B cell (primary cell): ENCODE measurements around the gene KRT77. TPM values are rescaled to one million over a fixed set of nuclear protein-coding genes. Genes with fewer than 3 reads are reported as not detected.

Experiments used
- ATAC-seq: fragments of 200-7000 bp; cut with Tn5 transposase; one replicate; pipeline ENCODE4 v1.10.0; 2021; ENCODE audit warnings: low read depth, mild to moderate bottlenecking, moderate number of reproducible peaks, moderate library complexity
- CTCF ChIA-PET: fragments of 350-600 bp; sonication (Branson Sonifier 250); formaldehyde crosslinking; loops from one replicate; lab custom pipeline; 2021; ENCODE audit warnings: antibody characterized with exemption, inconsistent platforms; lab: Charles Lee
- POLR2A ChIA-PET: fragments of 350-600 bp; sonication (Branson Sonifier 250); formaldehyde crosslinking; loops from one replicate; lab custom pipeline; 2021; ENCODE audit warnings: antibody characterized with exemption; lab: Charles Lee
- DNase-seq: peaks from one replicate; pipeline ENCODE4 v3.0.0; 2013
- H2AFZ ChIP-seq: 2 replicates; pipeline ENCODE4 v1.6.1; 2012; ENCODE audit warnings: mild to moderate bottlenecking, low read depth, low read length; ENCODE audit not compliant: insufficient read depth, poor library complexity, severe bottlenecking
- H3K27ac ChIP-seq, 2 donors: 1 replicate in 1 of 2; 2 replicates in 1 of 2; pipeline ENCODE4 v1.5.1; 2012 to 2013; ENCODE audit warnings: low read length in 2 of 2, mild to moderate bottlenecking in 2 of 2, moderate library complexity in 1 of 2
- H3K27me3 ChIP-seq, 4 experiments: fragments of 200-600 bp in 1 of 4; sonication (generic) in 1 of 4; replicated peaks in 1 of 4; 1 replicate in 2 of 4; 2 replicates in 2 of 4; pipeline versions ENCODE4 v1.6.1 to v1.7.0; 2013 to 2016; ENCODE audit warnings: low read length in 3 of 4, mild to moderate bottlenecking in 2 of 4, mixed read lengths in 1 of 4, moderate library complexity in 1 of 4; ENCODE audit not compliant: insufficient read depth in 4 of 4, control insufficient read depth in 3 of 4; ENCODE audit errors: control extremely low read depth in 1 of 4
- H3K36me3 ChIP-seq, 2 experiments: replicated peaks in 1 of 2; 1 replicate in 1 of 2; 2 replicates in 1 of 2; pipeline versions ENCODE4 v1.6.1 to v1.7.1; 2013; ENCODE audit warnings: low read length in 1 of 2; ENCODE audit not compliant: insufficient read depth in 2 of 2, control insufficient read depth in 1 of 2; ENCODE audit errors: control extremely low read depth in 1 of 2, extremely low read depth in 1 of 2
- H3K4me1 ChIP-seq, 2 donors: fragments of 200-600 bp in 1 of 2; sonication (generic) in 1 of 2; 1 replicate in 1 of 2; 2 replicates in 1 of 2; pipeline versions ENCODE4 v1.5.1 to v1.6.1; 2013 to 2017; ENCODE audit warnings: low read length in 2 of 2; ENCODE audit not compliant: control insufficient read depth in 2 of 2, insufficient read depth in 2 of 2
- H3K4me2 ChIP-seq: replicated peaks from 2 replicates; pipeline ENCODE3; 2012; ENCODE audit warnings: mild to moderate bottlenecking, low read depth, low read length; ENCODE audit not compliant: poor library complexity, severe bottlenecking
- H3K4me3 ChIP-seq, 5 experiments: fragments of 200-600 bp in 1 of 5; sonication (generic) in 1 of 5; 1 replicate in 3 of 5; 2 replicates in 2 of 5; pipeline versions ENCODE4 v1.5.1 to v1.7.0; 2011 to 2016; ENCODE audit warnings: low read length in 4 of 5, mild to moderate bottlenecking in 4 of 5, low read depth in 2 of 5, control low read depth in 1 of 5, moderate library complexity in 1 of 5; ENCODE audit not compliant: insufficient read depth in 1 of 5; ENCODE audit errors: control extremely low read depth in 1 of 5, extremely low read depth in 1 of 5
- H3K79me2 ChIP-seq: fragments of 200-600 bp; sonication (generic); one replicate; pipeline ENCODE4 v1.6.0; 2016; ENCODE audit warnings: low read length; ENCODE audit not compliant: control insufficient read depth, insufficient read depth
- H3K9ac ChIP-seq: fragments of 200-600 bp; sonication (generic); 2 replicates; pipeline ENCODE4 v1.6.1; 2017; ENCODE audit warnings: mild to moderate bottlenecking, low read length, moderate library complexity
- H3K9me3 ChIP-seq, 3 donors: one replicate each; pipeline versions ENCODE4 v1.6.1 to v1.7.1; 2013; ENCODE audit warnings: low read length in 2 of 3; ENCODE audit not compliant: control insufficient read depth in 2 of 3, insufficient read depth in 1 of 3; ENCODE audit errors: control extremely low read depth in 1 of 3
- H4K20me1 ChIP-seq: 2 replicates; pipeline ENCODE4 v1.6.0; 2012; ENCODE audit warnings: mild to moderate bottlenecking, low read length; ENCODE audit not compliant: insufficient read depth, control insufficient read depth, poor library complexity, severe bottlenecking
- H3K27ac Mint-ChIP-seq: one replicate; pipeline ENCODE4 v1.8.0; 2021; ENCODE audit warnings: mixed read lengths
- H3K27me3 Mint-ChIP-seq: one replicate; pipeline ENCODE4 v1.8.0; 2021; ENCODE audit warnings: mixed read lengths
- H3K4me1 Mint-ChIP-seq: one replicate; pipeline ENCODE4 v1.8.0; 2021; ENCODE audit warnings: mixed read lengths
- H3K4me3 Mint-ChIP-seq: one replicate; pipeline ENCODE4 v1.8.0; 2021; ENCODE audit warnings: mixed read lengths
- H3K9me3 Mint-ChIP-seq: one replicate; pipeline ENCODE4 v1.8.0; 2022; ENCODE audit warnings: mixed read lengths; ENCODE audit not compliant: insufficient read depth
- EZH2 ChIP-seq: IDR thresholded peaks from 2 replicates; pipeline ENCODE4 v1.6.1; 2012; ENCODE audit warnings: borderline replicate concordance, low read depth, mild to moderate bottlenecking, moderate library complexity, low read length; ENCODE audit not compliant: insufficient read depth, poor library complexity, severe bottlenecking
- WGBS: methylation state at CpG from one replicate; pipeline ENCODE4 v1.1.5; 2013; ENCODE audit warnings: missing lambda C conversion rate; ENCODE audit not compliant: insufficient coverage; 5-methylcytosine and 5-hydroxymethylcytosine counted together
- intact Hi-C: fragments of 100-400 bp; cut with micrococcal nuclease; formaldehyde crosslinking; loops from one replicate; pipeline ENCODE4 v1.10.0; 2022
- polyA plus RNA-seq: library from polyadenylated mRNA; depleted of rRNA; stranded (reverse); fragments of >200 nt; gene quantifications from 2 replicates; pipeline ENCODE4 v1.2.3, GENCODE V29; 2012
- total RNA-seq, 2 donors: library from RNA; stranded (reverse); fragments of 120-200 nt in 1 of 2; gene quantifications; 1 replicate in 1 of 2; 2 replicates in 1 of 2; pipeline versions ENCODE4 v1.2.3 to v1.2.4, GENCODE V29; 2013 to 2022
- TF ChIP-seq, protein P1 (sequence below): fragments of 200-600 bp; IDR thresholded peaks from one replicate; pipeline ENCODE4 v1.8.0; 2022; ENCODE audit warnings: antibody characterized with exemption, mild to moderate bottlenecking

The KRT77 gene
- total and polyA plus RNA-seq, 2 donors (not counting 1 experiment from before 2014, with no cell fraction given) = not detected

DNA sequence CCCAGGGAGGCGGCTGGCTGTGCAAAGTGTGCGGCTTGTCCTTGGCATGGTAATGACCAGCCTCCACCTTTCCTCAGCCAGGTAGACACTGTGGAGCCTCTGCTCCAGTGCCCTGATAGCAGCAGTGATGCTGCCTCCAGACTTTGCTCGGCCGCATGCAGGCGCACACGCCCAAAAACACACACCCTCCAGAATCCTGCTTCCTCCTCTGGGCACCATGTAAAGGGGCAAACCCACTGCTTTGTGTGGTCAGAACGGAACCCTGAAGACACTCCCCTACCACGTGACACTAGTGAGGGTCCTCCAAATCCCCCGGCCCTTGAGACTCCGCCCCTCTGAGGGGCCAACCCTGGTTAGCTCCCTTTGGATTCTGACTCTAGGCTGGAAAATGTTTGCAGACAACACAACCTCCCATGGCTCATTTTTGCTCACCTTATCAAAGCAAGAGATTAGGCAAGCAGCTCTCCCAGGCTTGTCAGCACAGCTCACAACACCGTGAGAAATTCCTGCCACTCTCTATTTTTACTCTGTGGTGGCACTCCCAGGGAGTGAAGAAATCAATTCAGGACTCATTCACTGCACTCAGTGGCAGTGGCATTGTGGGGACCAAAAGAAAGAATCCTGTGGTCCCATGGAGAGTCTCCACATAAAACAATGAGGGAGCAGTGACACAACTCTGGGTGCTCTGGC is 4.5 kb downstream of the KRT77 start:
- Histone ChIP-seq H3K27me3 (no peaks in the 10 kb centered on the region), H3K4me1 (no peaks in the 10 kb centered on the region), H3K9me3 (no peaks in the 10 kb centered on the region), H3K4me2 (no peak overlapping the region), H3K79me2 (no peaks in the 10 kb centered on the region), H3K9ac (no peak overlapping the region), H2AFZ (no peak overlapping the region), H3K27ac (no peak overlapping the region), H3K4me3 (no peak overlapping the region), H4K20me1 (no peaks in the 10 kb centered on the region), H3K36me3 (no peaks in the 10 kb centered on the region)
- no peak overlapping the region for H3K27ac Mint-ChIP-seq
- CTCF ChIA-PET = no interaction called here
- POLR2A ChIA-PET = no interaction called here
- intact Hi-C loops = no loop called here
- ATAC-seq (no peak), DNase-seq (no peak)
- peaks cover 50% of the 10 kb centered on the region for H3K27me3 Mint-ChIP-seq
- WGBS = 71% methylated on average over 10 of the region's 11 CpGs
- no peak overlapping the region for H3K4me3 Mint-ChIP-seq
- no peaks in the 10 kb centered on the region for H3K4me1 Mint-ChIP-seq
- H3K9me3 Mint-ChIP-seq = no peaks in the 10 kb centered on the region
- TF ChIP-seq, protein P1, sequence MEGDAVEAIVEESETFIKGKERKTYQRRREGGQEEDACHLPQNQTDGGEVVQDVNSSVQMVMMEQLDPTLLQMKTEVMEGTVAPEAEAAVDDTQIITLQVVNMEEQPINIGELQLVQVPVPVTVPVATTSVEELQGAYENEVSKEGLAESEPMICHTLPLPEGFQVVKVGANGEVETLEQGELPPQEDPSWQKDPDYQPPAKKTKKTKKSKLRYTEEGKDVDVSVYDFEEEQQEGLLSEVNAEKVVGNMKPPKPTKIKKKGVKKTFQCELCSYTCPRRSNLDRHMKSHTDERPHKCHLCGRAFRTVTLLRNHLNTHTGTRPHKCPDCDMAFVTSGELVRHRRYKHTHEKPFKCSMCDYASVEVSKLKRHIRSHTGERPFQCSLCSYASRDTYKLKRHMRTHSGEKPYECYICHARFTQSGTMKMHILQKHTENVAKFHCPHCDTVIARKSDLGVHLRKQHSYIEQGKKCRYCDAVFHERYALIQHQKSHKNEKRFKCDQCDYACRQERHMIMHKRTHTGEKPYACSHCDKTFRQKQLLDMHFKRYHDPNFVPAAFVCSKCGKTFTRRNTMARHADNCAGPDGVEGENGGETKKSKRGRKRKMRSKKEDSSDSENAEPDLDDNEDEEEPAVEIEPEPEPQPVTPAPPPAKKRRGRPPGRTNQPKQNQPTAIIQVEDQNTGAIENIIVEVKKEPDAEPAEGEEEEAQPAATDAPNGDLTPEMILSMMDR = no peak

DNA sequence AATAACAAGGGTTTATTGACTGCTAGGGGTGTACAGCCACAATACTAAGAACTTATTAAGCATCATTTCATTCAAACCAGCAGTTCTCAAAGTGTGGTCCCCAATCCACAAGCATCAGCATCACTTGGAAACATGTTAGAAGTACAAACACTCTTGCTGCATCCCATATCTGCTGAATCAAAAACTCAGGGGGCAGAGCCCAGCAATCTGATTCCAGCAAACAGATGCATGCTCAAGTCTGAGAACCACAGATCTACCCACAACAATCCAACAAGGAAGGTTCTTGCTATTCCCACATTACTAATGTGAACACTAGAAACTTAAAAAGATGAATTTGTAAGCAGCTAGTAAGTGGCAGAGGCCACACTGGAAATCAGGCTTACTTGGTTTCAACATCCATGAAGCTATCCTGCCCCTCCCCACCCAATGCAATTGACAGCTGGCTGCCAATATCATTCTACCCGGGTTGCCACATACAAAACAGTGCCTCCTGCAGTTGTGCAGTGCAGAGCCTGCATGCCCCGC is 6.2 kb downstream of the KRT77 start:
- no peaks in the 10 kb centered on the region for H3K4me1 ChIP-seq
- ChIA-PET POLR2A (no interaction called here), CTCF (no interaction called here)
- peaks cover 0 to 13% (median 2%) of the 10 kb centered on the region in 4 experiments for H3K27me3 ChIP-seq
- no peak overlapping the region for H2AFZ ChIP-seq
- Mint-ChIP-seq H3K27me3 (peaks cover 49% of the 10 kb centered on the region), H3K4me3 (no peak overlapping the region), H3K27ac (no peak overlapping the region), H3K4me1 (no peaks in the 10 kb centered on the region), H3K9me3 (no peaks in the 10 kb centered on the region)
- H3K9ac ChIP-seq = no peak overlapping the region
- intact Hi-C loops = no loop called here
- ATAC-seq (no peak), DNase-seq (no peak)
- TF ChIP-seq, protein P1 = no peak
- no peak for TF ChIP-seq EZH2
- 29% methylated on average over 1 of the region's 2 CpGs for WGBS
- H3K36me3 ChIP-seq = no peaks in the 10 kb centered on the region
- no peaks in the 10 kb centered on the region for H3K79me2 ChIP-seq
- H3K4me2 ChIP-seq = no peak overlapping the region
- no peak overlapping the region for H3K27ac ChIP-seq
- no peaks in the 10 kb centered on the region for H4K20me1 ChIP-seq
- no peak overlapping the region for H3K4me3 ChIP-seq
- no peaks in the 10 kb centered on the region for H3K9me3 ChIP-seq
